HG03460 (cell line): ENCODE measurements around the gene BOLA1.
A peak's percentile ranks its signal among the peaks of the same experiment; 100 is the strongest.
"Not testable (repeated sequence)": the region's sequence is repeated elsewhere in the genome, so short reads cannot be mapped to it uniquely, and the experiment has no call there.

ENCODE experiments used
- ATAC-seq: cut with Tn5 transposase; IDR thresholded peaks from one replicate; pipeline ENCODE4 v1.9.1; 2021; ENCODE audit not compliant: unreplicated experiment

The BOLA1 gene, protein sequence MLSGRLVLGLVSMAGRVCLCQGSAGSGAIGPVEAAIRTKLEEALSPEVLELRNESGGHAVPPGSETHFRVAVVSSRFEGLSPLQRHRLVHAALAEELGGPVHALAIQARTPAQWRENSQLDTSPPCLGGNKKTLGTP

DNA sequence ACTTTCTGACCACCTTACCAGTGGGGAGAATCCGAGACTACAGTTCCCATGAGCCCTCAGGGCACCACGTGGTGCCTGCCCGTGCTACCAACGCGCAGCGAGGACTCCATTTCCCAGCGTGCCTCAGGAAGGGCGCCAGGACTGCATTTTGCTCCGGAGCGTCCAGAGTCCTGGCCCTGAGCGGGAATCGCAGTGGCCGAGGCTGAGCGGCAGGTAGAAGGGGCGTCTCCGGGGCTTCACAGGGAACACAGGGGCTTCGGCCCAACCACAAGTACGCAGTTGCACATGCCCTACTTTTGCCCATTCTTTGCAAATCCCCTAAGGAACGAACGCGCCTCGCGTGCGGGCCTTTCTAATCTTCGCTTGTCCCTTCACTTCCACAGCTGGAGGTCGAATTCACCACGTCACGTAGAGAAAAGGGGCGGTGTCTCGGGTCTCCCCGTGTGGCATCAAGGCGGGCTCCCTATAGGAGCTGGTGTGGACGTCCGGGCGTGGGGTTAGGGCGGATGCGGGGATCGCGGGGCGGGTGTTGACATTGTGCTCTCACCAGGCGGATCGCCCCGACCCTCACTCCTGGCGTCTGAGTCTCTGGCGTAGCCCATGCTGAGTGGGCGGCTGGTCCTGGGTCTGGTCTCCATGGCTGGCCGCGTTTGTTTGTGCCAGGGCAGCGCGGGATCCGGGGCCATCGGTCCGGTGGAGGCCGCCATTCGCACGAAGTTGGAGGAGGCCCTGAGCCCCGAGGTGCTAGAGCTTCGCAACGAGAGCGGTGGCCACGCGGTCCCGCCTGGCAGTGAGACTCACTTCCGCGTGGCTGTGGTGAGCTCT lies at the start of gene BOLA1:
BOLA1 (plus strand) TSS at position 109 of the 825 bp plus-strand sequence; CDS start at position 601, 492 bp downstream.
- peak; percentile 97 for ATAC-seq

DNA sequence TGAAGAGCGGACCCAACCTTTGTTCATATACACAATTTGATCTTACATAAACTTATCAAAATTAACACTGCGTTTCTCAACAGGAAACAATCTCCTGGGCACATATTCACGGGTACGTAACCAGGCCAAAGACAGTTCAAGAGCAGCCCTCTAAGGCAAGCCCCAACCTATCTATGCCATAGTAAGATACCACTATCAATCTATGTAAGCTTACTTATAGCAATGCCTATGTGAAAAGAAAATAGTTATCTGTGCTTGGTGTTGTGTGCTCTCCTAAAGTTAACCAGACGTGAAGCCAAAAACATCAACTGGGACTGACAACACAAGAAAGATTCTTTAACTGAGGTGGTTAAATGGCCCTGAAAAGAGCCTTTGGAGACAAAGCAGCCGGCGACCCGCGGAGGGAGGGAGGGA lies 49.4 kb upstream of the BOLA1 start:
- ATAC-seq, result no peak

DNA sequence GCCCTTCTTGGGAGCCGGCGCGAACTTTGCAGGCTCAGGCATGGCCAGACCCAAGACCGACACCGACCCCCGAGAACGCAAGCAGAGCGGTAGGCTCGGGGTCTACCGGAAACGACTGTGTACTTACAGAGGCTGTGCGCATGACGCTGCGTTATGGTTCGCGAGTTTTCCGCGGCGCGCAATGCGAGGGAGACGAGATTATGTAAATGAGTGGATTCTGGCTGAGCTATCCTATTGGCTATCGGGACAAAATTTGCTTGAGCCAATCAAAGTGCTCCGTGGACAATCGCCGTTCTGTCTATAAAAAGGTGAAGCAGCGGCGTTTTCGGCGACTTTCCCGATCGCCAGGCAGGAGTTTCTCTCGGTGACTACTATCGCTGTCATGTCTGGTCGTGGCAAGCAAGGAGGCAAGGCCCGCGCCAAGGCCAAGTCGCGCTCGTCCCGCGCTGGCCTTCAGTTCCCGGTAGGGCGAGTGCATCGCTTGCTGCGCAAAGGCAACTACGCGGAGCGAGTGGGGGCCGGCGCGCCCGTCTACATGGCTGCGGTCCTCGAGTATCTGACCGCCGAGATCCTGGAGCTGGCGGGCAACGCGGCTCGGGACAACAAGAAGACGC lies 48.5 kb upstream of the BOLA1 start:
- ATAC-seq, result peak; percentile 53

DNA sequence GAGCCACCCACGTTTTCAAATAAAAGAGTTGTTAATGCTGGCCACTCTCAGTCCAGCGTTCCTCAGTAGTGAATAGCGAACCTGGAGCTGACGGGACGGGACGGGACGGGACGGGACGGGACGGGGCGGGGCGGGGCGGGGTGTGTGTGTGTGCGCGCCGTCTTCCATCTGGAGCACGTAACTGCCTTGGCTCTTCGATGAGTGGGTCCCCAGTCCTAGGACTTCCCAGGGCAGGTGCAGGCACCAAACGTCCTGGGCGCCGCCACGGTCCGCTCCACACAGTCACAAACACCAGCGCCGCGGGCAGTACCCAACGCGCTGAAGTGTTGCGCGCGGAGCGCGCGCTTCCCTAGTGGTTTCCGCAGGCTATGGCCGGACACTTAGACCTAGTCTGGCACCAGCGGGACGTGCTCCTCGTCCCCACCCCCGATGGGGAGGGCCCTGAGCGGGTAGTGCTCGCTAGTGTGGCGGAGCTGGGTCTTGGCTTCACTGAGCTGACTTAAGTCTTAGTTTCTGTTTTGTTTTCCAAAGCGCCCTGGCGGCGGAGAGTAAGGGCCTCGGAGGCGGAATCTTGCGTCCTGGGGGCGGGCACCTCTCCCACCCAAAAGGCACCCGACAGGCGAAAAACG lies 47.7 kb upstream of the BOLA1 start:
- ATAC-seq, result peak; percentile 36

DNA sequence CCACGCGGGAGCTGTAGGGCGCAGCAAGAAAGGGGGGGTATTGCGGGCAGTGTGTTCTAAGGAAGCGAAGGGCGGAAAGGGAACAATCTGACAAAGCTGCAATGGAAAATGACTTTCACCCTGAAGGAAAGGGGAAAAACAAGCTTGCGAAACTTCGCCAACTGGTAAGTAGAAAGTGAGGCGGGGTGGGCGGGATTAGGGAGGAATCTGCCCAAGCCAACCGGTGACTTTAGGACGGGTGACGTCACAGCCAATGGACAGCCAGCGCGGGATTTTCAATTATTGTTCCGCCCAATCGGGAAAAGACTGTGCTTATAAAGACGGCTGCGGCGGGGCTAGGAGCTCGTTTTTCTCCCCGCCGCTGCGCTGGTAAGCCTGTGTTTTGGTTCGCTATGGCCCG lies 47.1 kb upstream of the BOLA1 start:
- ATAC-seq, result not testable (repeated sequence)

DNA sequence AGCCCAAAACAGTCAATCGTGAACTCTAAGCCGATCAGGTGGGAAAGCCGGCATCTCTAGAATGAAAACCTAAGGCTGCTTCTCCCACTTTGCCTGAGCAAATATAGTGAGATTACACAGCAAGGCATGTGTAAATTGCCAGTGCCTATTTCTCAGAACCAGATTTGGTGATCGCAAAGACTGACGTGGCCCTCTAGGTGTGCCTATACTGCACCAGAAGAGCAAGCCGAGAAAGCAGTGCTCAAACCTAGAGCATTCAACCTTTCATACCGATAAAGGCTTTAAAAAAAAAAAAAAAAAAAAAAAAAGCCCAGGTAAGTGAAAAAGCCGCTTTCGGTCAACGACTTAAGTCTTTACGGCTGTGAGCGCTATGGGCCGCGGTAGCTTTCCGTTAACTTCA lies 39.1 kb upstream of the BOLA1 start:
- ATAC-seq, result peak; percentile 2

DNA sequence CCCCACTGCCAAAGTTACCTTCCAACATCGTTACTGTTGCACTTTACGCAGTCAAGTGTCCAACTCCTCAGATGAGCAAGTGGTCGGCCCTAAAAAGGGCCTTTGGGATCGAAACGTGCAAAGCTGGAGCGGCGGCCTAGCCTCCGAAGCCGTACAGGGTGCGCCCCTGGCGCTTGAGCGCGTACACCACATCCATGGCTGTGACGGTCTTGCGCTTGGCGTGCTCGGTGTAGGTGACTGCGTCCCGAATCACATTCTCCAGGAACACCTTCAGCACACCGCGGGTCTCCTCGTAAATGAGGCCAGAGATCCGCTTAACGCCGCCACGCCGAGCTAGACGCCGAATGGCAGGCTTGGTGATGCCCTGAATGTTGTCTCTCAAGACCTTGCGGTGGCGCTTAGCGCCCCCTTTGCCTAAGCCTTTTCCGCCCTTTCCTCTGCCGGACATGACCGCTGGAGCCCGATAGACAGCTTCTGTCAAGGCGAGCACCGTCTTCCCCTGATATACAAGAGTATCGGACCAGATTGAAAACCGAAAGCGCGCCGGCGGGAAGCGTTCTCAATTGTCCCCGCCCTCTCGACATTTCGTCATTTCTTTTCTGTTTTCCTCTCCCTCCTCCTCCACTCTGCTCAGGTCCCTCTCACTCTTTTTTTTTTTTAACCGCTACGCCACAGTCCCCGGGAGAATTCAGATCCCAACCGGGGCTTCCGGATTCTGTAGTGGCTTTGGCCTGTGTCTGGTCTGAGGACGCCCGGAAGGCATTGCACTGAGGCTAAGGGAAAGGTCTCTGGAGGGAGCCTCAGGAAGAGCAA lies 38.5 kb upstream of the BOLA1 start:
- ATAC-seq, result peak; percentile 60

DNA sequence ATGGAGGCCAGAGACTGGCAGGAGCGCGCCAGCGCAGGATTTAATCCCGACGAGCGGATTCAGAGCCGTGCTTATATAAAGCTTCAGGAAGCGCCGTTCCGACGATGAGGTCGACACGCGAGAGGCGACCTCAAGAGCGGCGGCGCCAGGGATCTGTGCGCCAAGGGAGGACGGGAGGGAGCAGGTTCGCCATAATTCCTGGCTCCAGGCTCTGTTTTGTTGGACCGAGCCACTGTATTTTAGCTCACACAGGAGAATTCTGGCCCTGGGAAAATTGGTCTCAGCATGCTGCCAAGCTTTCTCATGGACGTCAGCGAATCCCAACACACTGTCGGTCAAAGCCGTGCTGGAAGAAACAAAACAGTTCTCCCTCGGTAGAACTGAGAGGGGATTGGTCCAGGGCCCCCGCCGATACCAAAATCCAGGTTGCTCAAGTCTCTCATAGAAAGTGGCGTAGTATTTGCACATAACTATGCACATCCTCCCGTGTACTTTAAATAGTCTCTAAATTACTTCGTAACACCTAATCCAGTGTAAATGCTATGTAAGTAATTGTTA lies 37.8 kb upstream of the BOLA1 start:
- not testable (repeated sequence) for ATAC-seq

DNA sequence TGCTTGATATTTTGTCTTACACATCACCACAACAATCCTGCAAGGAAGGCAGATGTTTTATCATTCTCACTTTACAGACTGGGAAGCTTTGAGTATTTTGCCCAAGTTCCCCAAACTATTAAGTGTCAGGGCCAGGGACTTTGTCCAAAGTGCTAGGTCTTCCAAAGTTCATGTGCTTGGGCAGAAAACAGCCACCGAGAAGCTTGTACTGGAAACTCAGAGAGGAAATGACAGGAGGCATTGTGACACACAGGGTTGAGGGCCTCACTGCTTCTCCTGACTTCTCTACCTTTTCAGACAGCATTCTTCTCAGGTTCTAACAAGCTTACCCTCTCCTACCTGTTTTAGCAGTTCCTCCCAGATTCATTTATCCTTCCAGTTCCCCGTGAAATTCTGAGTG lies 32.5 kb upstream of the BOLA1 start:
- ATAC-seq, result not testable (repeated sequence)

DNA sequence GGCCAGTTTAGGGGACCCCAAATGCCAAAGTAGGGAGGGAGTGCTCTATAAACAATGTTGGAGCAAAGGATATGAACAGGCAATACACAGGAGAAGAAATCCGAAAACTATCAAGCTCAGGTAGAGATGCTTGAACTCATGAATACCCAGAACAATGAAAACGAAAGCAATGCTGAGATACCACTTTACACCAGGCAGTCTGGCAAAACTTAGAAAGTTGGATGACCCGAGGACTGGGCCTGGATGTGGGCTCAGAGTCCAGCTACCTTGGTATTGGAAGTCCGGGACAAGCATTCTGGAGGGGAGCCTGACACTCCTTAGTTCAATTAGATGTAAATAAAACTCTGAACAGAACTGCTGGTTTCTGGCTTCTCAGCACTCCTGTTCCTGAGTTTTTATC lies 26.3 kb upstream of the BOLA1 start:
- not testable (repeated sequence) for ATAC-seq

DNA sequence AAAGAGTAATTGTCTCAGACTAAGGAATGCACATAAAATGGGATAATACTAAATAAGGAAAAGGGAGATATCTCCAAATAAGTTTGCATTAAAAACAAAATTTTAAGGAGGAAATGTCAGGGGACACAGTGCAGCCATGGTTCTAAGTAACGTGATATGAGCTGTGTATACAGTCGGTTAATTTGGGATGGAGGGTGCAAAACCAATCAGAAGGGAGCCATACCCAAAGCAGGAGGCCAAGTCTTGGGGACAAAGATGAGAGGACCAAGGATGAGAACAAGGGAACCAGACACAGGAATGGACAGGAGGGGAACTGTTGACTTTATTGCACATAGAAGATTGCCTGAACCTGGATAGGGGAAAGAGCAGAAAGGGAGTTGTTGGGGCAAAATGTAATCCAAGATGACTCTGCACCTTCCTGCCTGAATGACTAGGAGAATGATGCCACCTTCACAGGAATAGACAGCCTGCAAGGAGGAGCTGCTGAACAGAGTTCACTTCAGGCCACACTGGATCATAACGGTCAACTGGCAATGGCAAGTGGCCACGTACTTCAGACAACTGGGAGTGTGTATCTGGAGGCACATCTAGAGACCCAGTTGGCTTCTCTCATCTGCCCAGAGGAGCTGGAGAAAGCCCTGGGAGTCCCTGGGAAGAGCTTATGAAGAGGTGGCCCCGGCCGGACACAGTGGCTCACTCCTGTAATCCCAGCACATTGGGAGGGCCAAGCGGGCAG lies 22.0 kb upstream of the BOLA1 start:
- no peak for ATAC-seq

DNA sequence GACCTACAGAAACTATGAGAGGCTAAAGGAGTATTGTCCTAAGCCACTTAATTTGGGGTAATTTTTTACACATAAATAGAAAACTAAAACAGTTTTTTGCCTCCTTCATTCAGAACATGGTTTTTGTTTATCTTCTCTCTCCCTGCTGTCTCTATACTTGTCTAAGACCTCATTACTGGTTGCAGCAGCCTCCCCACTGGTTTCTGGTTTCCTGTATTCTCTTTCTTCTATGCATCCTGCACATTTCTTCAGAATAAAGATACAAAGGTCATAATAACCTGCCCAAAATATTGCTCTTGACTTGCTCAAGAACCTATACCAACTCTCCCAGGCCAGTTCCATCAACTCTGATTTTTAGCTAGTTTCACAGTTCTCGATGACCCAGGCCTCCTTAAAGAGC lies 19.8 kb upstream of the BOLA1 start:
- ATAC-seq, result no peak

DNA sequence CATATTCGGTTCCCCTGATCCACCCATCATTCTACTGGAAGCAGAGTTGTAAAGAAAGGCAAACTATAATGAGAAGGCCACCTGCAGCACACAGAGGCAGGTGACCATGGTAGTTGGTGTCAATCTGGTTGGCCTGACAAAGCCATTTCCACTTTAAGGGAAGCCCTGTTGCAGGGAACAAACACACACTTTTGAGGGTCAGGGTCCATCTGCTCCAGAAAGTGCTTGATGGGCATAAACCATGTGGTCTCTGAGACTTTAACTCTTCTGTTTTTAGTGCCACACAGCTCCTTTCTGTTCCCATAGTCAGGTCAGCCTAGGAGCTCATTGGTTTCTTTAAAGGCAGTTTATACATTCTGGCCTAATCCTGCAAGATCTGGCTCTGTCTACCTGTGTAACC lies 17.5 kb upstream of the BOLA1 start:
- ATAC-seq, result no peak

DNA sequence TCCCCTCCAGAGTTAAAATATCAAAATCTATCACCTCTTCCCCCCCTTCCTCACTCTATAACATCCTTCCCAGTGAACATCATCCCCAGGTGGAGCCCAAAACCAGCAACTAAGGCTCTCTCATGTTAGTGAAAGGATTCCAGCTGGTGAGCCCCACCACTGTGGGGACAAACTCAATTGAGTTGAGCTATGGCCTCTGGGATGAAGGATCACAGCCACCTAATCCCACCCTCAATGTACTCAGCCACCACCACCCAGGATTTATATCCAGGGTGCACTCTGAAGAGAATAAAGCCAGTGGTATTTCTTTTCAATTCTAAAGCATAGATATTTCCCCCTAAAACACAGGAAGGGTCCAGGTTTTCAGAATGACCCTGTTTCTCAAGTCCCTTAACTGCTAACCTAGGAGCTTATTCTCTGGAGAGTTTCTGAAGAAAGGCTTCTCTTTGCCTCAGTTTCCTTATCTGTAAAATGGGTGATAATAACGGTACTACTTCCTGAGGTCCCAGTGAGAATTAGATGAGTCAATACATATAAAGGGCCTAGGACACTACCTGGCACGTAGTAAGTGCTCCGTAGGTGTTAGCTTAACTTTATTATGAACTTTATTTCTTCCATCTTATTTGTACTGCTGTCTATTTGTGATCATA lies 15.6 kb upstream of the BOLA1 start:
- no peak for ATAC-seq

DNA sequence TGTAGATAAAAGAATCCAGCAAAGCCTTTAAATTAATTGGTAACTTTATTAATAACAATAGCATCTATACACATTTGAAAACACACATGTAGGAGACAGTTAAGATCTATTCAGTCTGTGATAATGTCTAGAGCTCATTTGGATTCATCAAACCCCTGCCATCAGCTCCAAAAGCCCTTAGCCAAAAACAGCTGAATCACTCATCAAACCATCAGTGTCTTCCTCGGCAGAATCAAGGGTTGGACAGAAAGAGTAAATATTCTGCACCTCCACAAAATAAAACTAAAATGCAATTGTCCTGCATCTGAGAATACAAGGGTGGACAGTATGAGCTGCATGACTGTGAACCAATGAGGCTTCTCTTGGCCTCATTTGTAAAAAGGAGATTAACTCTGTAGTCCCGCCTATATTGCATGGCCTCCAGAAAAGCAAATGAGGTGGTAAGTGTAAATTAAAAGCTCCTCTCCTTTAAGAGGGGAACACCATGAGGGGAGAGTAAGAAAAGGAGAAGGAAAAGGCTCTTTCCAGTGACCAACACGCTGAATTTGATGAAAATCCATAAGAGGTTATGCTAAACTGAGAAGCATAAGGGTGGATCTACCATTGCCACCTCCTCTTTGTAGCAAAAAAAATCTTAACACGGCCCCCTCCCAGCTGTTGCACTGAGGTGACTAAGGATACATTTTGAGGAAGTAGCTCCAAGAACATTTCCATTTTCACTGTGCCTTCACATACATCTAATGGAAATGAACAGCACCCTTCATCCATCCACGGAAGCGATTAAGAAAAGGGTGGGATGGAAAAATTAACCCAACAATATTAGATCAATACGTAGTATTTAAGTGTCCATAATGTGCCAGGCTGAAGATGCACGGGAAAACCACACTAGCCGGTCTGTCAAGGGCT lies 14.7 kb upstream of the BOLA1 start:
- ATAC-seq, result no peak

DNA sequence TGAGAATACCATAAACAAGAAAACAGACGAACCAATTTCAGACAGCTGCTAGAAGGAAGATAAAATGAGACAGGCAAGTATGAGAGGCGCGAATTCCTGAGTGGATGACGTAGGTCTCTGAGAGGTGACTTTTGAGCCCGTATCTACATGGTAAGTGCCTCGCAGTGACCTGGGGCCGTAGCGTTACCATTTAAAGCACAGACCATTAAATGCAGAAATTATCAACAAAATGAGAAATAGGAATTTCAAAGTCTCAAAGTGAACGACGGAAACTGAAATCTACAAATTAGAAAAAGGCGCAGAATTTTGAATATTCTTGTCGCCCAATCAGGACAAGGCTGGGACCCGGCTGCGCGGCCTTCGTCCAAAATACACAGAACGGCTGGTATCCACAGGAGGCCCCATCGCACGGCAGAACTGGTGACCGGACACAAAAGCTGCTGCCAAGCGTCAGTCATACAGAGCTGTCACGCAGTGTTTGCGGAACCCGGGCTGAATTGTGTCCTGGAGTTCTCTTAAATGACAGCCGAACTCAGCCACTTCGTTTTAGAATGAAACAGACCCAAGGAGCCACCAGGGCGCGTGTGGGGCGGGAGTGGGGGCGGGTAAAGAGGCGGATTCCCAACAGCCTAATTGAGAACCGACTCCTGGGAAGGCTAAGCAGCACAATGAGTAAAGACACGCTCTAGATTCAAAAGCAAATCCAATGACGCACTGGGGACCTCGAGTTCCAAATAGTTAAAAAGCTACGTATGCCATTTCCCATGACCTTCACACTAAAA lies 13.8 kb upstream of the BOLA1 start:
- peak; percentile 21 for ATAC-seq

DNA sequence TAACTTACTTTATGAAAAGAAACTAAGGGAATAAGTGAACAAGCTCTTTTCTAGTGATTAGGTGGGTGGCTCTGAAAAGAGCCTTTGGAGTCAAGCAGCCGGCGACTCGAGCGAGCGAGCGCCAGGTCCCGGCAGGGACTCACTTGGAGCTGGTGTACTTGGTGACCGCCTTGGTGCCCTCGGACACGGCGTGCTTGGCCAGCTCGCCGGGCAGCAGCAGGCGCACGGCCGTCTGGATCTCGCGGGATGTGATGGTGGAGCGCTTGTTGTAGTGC lies 13.3 kb upstream of the BOLA1 start:
- not testable (repeated sequence) for ATAC-seq
